Fibroblast of lung (primary cell): ENCODE data around the gene APP.
"Not testable (repeated sequence)": the region's sequence is repeated elsewhere in the genome, so short reads cannot be mapped to it uniquely, and the experiment has no call there.

ENCODE experiments used
- EZH2 ChIP-seq: IDR thresholded peaks from 2 replicates; pipeline ENCODE4 v1.5.1; 2012; ENCODE audit warnings: low read length, control low read depth, mild to moderate bottlenecking; ENCODE audit errors: missing control alignments
- TF ChIP-seq, protein P1 (sequence below), 2 donors: IDR thresholded peaks in 1 of 2; conservative IDR thresholded peaks in 1 of 2; 1 replicate in 1 of 2; 2 replicates in 1 of 2; pipeline ENCODE4 v1.5.1; 2011 to 2012; ENCODE audit warnings: low read length in 2 of 2, control low read depth in 1 of 2, inconsistent platforms in 1 of 2, low read depth in 1 of 2, mild to moderate bottlenecking in 1 of 2

DNA sequence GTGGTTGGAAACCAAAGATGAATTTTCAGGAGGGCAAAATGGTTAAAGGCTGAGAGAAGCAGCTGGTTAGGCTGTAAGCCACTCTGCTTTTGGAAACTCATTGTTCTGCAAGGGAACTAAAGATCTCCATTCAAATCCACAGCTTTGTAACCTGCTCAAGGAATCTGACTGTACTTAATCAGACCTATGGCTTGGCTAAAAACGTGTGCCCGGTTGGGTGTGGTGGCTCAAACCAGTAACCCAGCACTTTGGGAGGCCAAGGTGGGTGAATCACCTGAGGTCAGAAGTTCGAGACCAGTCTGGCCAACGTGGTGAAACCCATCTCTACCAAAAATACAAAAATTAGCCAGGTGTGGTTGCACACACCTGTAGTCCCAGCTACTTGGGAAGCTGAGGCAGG, 158.1 kb downstream of the APP start:
- TF ChIP-seq, protein P1, sequence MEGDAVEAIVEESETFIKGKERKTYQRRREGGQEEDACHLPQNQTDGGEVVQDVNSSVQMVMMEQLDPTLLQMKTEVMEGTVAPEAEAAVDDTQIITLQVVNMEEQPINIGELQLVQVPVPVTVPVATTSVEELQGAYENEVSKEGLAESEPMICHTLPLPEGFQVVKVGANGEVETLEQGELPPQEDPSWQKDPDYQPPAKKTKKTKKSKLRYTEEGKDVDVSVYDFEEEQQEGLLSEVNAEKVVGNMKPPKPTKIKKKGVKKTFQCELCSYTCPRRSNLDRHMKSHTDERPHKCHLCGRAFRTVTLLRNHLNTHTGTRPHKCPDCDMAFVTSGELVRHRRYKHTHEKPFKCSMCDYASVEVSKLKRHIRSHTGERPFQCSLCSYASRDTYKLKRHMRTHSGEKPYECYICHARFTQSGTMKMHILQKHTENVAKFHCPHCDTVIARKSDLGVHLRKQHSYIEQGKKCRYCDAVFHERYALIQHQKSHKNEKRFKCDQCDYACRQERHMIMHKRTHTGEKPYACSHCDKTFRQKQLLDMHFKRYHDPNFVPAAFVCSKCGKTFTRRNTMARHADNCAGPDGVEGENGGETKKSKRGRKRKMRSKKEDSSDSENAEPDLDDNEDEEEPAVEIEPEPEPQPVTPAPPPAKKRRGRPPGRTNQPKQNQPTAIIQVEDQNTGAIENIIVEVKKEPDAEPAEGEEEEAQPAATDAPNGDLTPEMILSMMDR (conservative IDR thresholded peaks at IDR 0.05 in 1 of 2, IDR thresholded peaks at IDR 0.05 in 1 of 2; ENCODE audit: low read depth in 1 of 2, low read length in 2 of 2), result not testable (repeated sequence)
- not testable (repeated sequence) for TF ChIP-seq EZH2
